Lower leg skin (tissue), 3 donors: ENCODE results near the gene EMC9.

Experiments used
- CTCF ChIP-seq, 3 donors: fragments of 450-650 bp; IDR thresholded peaks; one replicate each; pipeline ENCODE4 v1.5.1; 2016; ENCODE audit warnings: antibody characterized with exemption in 3 of 3, mild to moderate bottlenecking in 3 of 3, moderate library complexity in 2 of 3
- POLR2A ChIP-seq, 2 donors: fragments of 450-650 bp; IDR thresholded peaks; one replicate each; pipeline ENCODE4 v1.6.1; 2016 to 2017; ENCODE audit warnings: antibody characterized with exemption in 2 of 2, mild to moderate bottlenecking in 1 of 2, moderate library complexity in 1 of 2

- no peak for TF ChIP-seq POLR2A (IDR thresholded peaks at IDR 0.05)
- no peak for TF ChIP-seq CTCF (IDR thresholded peaks at IDR 0.05)
Observed at GRCh38 chr14:24110060-24110459, 31.3 kb downstream of the EMC9 start.
